Measurements from ENCODE around the gene TBC1D32. TPM values are rescaled to one million over a fixed set of nuclear protein-coding genes. Genes with fewer than 3 reads are reported as not detected.

Gene TBC1D32
- total RNA-seq, 1 experiment from 2014 or later = 9.0 TPM

DNA sequence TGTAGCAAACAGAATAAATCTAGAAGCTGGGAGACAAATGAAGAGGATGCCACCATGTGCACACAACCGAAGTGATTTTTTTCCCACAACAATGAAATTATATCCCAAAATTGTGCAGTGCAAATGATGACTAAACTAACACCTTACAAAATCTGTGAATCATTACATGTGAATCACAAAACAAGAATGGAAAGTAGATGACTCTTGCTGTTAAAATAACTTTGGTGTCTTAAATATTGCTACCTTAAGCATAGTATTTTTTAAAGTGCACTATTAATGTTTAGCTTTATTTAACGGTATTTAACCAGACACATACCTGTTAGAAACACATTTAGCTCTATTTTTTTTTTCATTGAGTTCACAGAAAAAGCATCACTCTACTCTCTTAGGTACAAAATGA, 190.8 kb downstream of the TBC1D32 start:
- no peak overlapping the region for H3K4me3 Mint-ChIP-seq
- no peak overlapping the region for H2BK12ac ChIP-seq (ENCODE audit: insufficient read length, low read depth, low read length)
- no peak overlapping the region for H4K5ac ChIP-seq (ENCODE audit: insufficient read length, low read depth, low read length)
- H3K79me2 ChIP-seq (ENCODE audit: insufficient read depth, low read length) = no peaks in the 10 kb centered on the region
- H3K36me3 Mint-ChIP-seq (ENCODE audit: insufficient read depth in 1 of 3, low read depth in 3 of 3) = peaks cover 0 to 18% (median 14%) of the 10 kb centered on the region in 3 experiments; a peak in 5 of 7 replicates
- no peaks in the 10 kb centered on the region for H3K79me1 ChIP-seq (ENCODE audit: insufficient read depth, low read depth, low read length, poor library complexity, severe bottlenecking)
- H3K9me3 Mint-ChIP-seq = peaks cover 13 to 14% of the 10 kb centered on the region in 2 experiments; a peak in 4 of 5 replicates
- WGBS (ENCODE audit: extremely low coverage, insufficient read length, low lambda C conversion rate) = no CpG with 5 or more reads among the region's 2 CpGs
- H4K20me1 ChIP-seq (ENCODE audit: control insufficient read depth, insufficient read depth, insufficient read length) = no peaks in the 10 kb centered on the region
- no peak overlapping the region for H2BK20ac ChIP-seq (ENCODE audit: low read depth, low read length, poor library complexity, severe bottlenecking)
- H2BK15ac ChIP-seq (ENCODE audit: low read depth, low read length) = no peak overlapping the region
- no peak overlapping the region for H3K14ac ChIP-seq (ENCODE audit: insufficient read depth, low read length)
- no peak overlapping the region for H3K9ac ChIP-seq (ENCODE audit: extremely low read depth, insufficient read length, low read length)
- H3K27ac Mint-ChIP-seq = no peak overlapping the region
- no peak overlapping the region for H3K23ac ChIP-seq (ENCODE audit: insufficient read length, low read depth, low read length)
- DNase-seq = no peak
- no peak overlapping the region for H3K18ac ChIP-seq (ENCODE audit: insufficient read length, low read depth, low read length)
- H3K4me2 ChIP-seq (ENCODE audit: insufficient read depth, insufficient read length, low read length) = no peak overlapping the region
- no peaks in the 10 kb centered on the region for H3K27me3 ChIP-seq (ENCODE audit: insufficient read depth, low read length)
- H2AFZ ChIP-seq (ENCODE audit: low read length) = no peak overlapping the region
- no peak overlapping the region for H2BK5ac ChIP-seq (ENCODE audit: insufficient read length, low read length)
- H3K9me3 ChIP-seq (ENCODE audit: control insufficient read depth, low read depth, low read length) = peaks cover 4% of the 10 kb centered on the region
- H3K4me1 Mint-ChIP-seq = no peaks in the 10 kb centered on the region
- no peak overlapping the region for H3T11ph ChIP-seq (ENCODE audit: low read length)
- H3K4me1 ChIP-seq (ENCODE audit: insufficient read depth, low read length) = no peaks in the 10 kb centered on the region
- H2BK120ac ChIP-seq (ENCODE audit: low read depth, low read length, poor library complexity, severe bottlenecking) = no peak overlapping the region
- H3K27ac ChIP-seq (ENCODE audit: insufficient read length, low read depth, low read length) = no peak overlapping the region
- no peak overlapping the region for H4K91ac ChIP-seq (ENCODE audit: insufficient read length, low read depth, low read length)
- H3K23me2 ChIP-seq (ENCODE audit: insufficient read length, low read depth, low read length, poor library complexity, severe bottlenecking) = no peaks in the 10 kb centered on the region
- no peak overlapping the region for H2AK5ac ChIP-seq (ENCODE audit: insufficient read length, low read length)
- TF ChIP-seq, protein P1, sequence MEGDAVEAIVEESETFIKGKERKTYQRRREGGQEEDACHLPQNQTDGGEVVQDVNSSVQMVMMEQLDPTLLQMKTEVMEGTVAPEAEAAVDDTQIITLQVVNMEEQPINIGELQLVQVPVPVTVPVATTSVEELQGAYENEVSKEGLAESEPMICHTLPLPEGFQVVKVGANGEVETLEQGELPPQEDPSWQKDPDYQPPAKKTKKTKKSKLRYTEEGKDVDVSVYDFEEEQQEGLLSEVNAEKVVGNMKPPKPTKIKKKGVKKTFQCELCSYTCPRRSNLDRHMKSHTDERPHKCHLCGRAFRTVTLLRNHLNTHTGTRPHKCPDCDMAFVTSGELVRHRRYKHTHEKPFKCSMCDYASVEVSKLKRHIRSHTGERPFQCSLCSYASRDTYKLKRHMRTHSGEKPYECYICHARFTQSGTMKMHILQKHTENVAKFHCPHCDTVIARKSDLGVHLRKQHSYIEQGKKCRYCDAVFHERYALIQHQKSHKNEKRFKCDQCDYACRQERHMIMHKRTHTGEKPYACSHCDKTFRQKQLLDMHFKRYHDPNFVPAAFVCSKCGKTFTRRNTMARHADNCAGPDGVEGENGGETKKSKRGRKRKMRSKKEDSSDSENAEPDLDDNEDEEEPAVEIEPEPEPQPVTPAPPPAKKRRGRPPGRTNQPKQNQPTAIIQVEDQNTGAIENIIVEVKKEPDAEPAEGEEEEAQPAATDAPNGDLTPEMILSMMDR (conservative IDR thresholded peaks at IDR 0.05) = no peak
- no peak overlapping the region for H4K8ac ChIP-seq (replicated peaks; ENCODE audit: insufficient read length, low read depth, low read length)
- H3K27me3 Mint-ChIP-seq (ENCODE audit: low read depth) = no peaks in the 10 kb centered on the region
- no peak overlapping the region for H3K56ac ChIP-seq (ENCODE audit: insufficient read length, low read depth, low read length)
- no peak overlapping the region for H3K4ac ChIP-seq (ENCODE audit: low read depth, low read length)
